T-helper 2 cell treated with Interferon-gamma antibody and Interleukin-4, amounts not matched to agents 100 ng/mL and 5 ng/mL, for 36 hours (primary cell): Measurements from ENCODE around the gene STX18. TPM values are rescaled to one million over a fixed set of nuclear protein-coding genes. Genes with fewer than 3 reads are reported as not detected.
"Not testable (repeated sequence)": the region's sequence is repeated elsewhere in the genome, so short reads cannot be mapped to it uniquely, and the experiment has no call there.

ENCODE experiments used
- intact Hi-C: fragments of 100-400 bp; cut with micrococcal nuclease; formaldehyde crosslinking; loops from one replicate; pipeline ENCODE4 v1.15.1; 2023
- total RNA-seq: library from RNA; stranded (reverse); gene quantifications from 2 replicates; pipeline ENCODE4 v1.2.3, GENCODE V29; 2022

Gene STX18
- total RNA-seq, 1 donor from 2014 or later: 21.8 TPM

- intact Hi-C loops: no loop called here
Measured at GRCh38 chr4:4422856-4423499, 118.9 kb downstream of the STX18 start.

- intact Hi-C loops: not testable (repeated sequence)
Measured at GRCh38 chr4:4422117-4422516, 119.7 kb downstream of the STX18 start.

GRCh38 chr4:4421356-4421755 is 120.5 kb downstream of the STX18 start:
- intact Hi-C loops: no loop called here

- intact Hi-C loops: no loop called here
Measured at GRCh38 chr4:4420421-4420820, 121.4 kb downstream of the STX18 start.

- intact Hi-C loops: no loop called here
Measured at GRCh38 chr4:4419896-4420295, 122.0 kb downstream of the STX18 start.

GRCh38 chr4:4418676-4419390 is 123.0 kb downstream of the STX18 start:
- intact Hi-C loops: no loop called here

GRCh38 chr4:4417886-4418285 is 124.0 kb downstream of the STX18 start:
- intact Hi-C loops: no loop called here

GRCh38 chr4:4416981-4417380 is 124.9 kb downstream of the STX18 start:
- intact Hi-C loops: no loop called here

- intact Hi-C loops: no loop called here
Measured at GRCh38 chr4:4415806-4416805, 125.7 kb downstream of the STX18 start.

GRCh38 chr4:4415107-4415805 is 126.6 kb downstream of the STX18 start:
- intact Hi-C loops: no loop called here

GRCh38 chr4:4413806-4414205 is 128.0 kb downstream of the STX18 start:
- intact Hi-C loops: no loop called here

GRCh38 chr4:4413373-4413725 is 128.5 kb downstream of the STX18 start:
- intact Hi-C loops: no loop called here

- intact Hi-C loops: no loop called here
Measured at GRCh38 chr4:4412641-4413372, 129.0 kb downstream of the STX18 start.

- intact Hi-C loops: no loop called here
Measured at GRCh38 chr4:4411906-4412305, 129.9 kb downstream of the STX18 start.

- intact Hi-C loops: no loop called here
Measured at GRCh38 chr4:4410271-4410670, 131.6 kb downstream of the STX18 start.

- intact Hi-C loops: no loop called here
Measured at GRCh38 chr4:4409416-4410115, 132.3 kb downstream of the STX18 start.

- intact Hi-C loops: no loop called here
Measured at GRCh38 chr4:4408576-4409335, 133.1 kb downstream of the STX18 start.

GRCh38 chr4:4408132-4408523 is 133.7 kb downstream of the STX18 start:
- intact Hi-C loops: no loop called here
